ENCODE measurements around the gene SELENOW.
"Not testable (repeated sequence)": the region's sequence is repeated elsewhere in the genome, so short reads cannot be mapped to it uniquely, and the experiment has no call there.

The SELENOW gene

GRCh38 chr19:47786566-47786965 is 8.1 kb downstream of the SELENOW start:
- DNase-seq (ENCODE audit: low read depth): no peak

- not testable (repeated sequence) for DNase-seq (ENCODE audit: low read depth)
Observed at GRCh38 chr19:47787307-47787706, 8.8 kb downstream of the SELENOW start.

GRCh38 chr19:47789811-47790210 is 11.3 kb downstream of the SELENOW start:
- DNase-seq (ENCODE audit: low read depth): not testable (repeated sequence)

- peak; percentile 55 for DNase-seq (ENCODE audit: low read depth)
Observed at GRCh38 chr19:47790398-47790814, 11.9 kb downstream of the SELENOW start.

- DNase-seq (ENCODE audit: low read depth): no peak
Observed at GRCh38 chr19:47792616-47793015, 14.1 kb downstream of the SELENOW start.

GRCh38 chr19:47794526-47794925 is 16.0 kb downstream of the SELENOW start:
- no peak for DNase-seq (ENCODE audit: low read depth)

GRCh38 chr19:47796785-47797184 is 18.3 kb downstream of the SELENOW start:
- DNase-seq (ENCODE audit: low read depth): no peak

GRCh38 chr19:47797996-47798903 is 19.7 kb downstream of the SELENOW start:
- no peak for DNase-seq (ENCODE audit: low read depth)

- no peak for DNase-seq (ENCODE audit: low read depth)
Observed at GRCh38 chr19:47798904-47799266, 20.4 kb downstream of the SELENOW start.

GRCh38 chr19:47801270-47801669 is 22.8 kb downstream of the SELENOW start:
- DNase-seq (ENCODE audit: low read depth): no peak

GRCh38 chr19:47802521-47803043 is 24.1 kb downstream of the SELENOW start:
- no peak for DNase-seq (ENCODE audit: low read depth)

GRCh38 chr19:47803148-47803547 is 24.6 kb downstream of the SELENOW start:
- DNase-seq (ENCODE audit: low read depth): not testable (repeated sequence)

- DNase-seq (ENCODE audit: low read depth): not testable (repeated sequence)
Observed at GRCh38 chr19:47803671-47804070, 25.2 kb downstream of the SELENOW start.

GRCh38 chr19:47804451-47804850 is 25.9 kb downstream of the SELENOW start, which contains the start of gene TPRX1:
Gene TPRX1 (minus strand): TSS chr19:47804551. CDS start chr19:47804539, 12 bp downstream.
- DNase-seq (ENCODE audit: low read depth): not testable (repeated sequence)

- DNase-seq (ENCODE audit: low read depth): no peak
Observed at GRCh38 chr19:47805313-47805712, 26.8 kb downstream of the SELENOW start.

- DNase-seq (ENCODE audit: low read depth): no peak
Observed at GRCh38 chr19:47806435-47806834, 27.9 kb downstream of the SELENOW start.

- peak; percentile 34 for DNase-seq (ENCODE audit: low read depth)
Observed at GRCh38 chr19:47813304-47813994, 34.9 kb downstream of the SELENOW start.

GRCh38 chr19:47813995-47814328 is 35.5 kb downstream of the SELENOW start:
- no peak for DNase-seq (ENCODE audit: low read depth)

- not testable (repeated sequence) for DNase-seq (ENCODE audit: low read depth)
Observed at GRCh38 chr19:47816270-47816669, 37.8 kb downstream of the SELENOW start.

GRCh38 chr19:47818221-47818620 is 39.7 kb downstream of the SELENOW start:
- not testable (repeated sequence) for DNase-seq (ENCODE audit: low read depth)

GRCh38 chr19:47819858-47820257 is 41.4 kb downstream of the SELENOW start:
- no peak for DNase-seq (ENCODE audit: low read depth)

- no peak for DNase-seq (ENCODE audit: low read depth)
Observed at GRCh38 chr19:47820410-47820809, 41.9 kb downstream of the SELENOW start.

GRCh38 chr19:47821460-47822020 is 43.0 kb downstream of the SELENOW start, which contains the start of gene CRX:
Gene CRX (plus strand): TSS chr19:47821937. CDS start chr19:47834444, 12,507 bp downstream.
- no peak for DNase-seq (ENCODE audit: low read depth)

All from iris pigment epithelial cell (primary cell).